Cardiac muscle cell (in vitro differentiated cells and primary cell): ENCODE measurements around the gene RHBDD3. TPM values are rescaled to one million over a fixed set of nuclear protein-coding genes. Genes with fewer than 3 reads are reported as not detected.
A peak's percentile ranks its signal among the peaks of the same experiment; 100 is the strongest.

ENCODE experiments used
- DNase-seq, 2 donors: peaks; one replicate each; pipeline versions ENCODE4 v3.0.0 to v3.0.0-alpha.2; 2010 to 2017; ENCODE audit warnings: low read depth in 1 of 2, low spot score in 1 of 2
- H3K27ac ChIP-seq: fragments of 200-600 bp; sonication (generic); 2 replicates; pipeline ENCODE4 v1.5.1; 2016
- H3K27me3 ChIP-seq: fragments of 200-600 bp; sonication (generic); 2 replicates; pipeline ENCODE4 v1.6.0; 2016; ENCODE audit warnings: control low read depth
- H3K36me3 ChIP-seq: fragments of 200-600 bp; sonication (generic); 2 replicates; pipeline ENCODE4 v1.5.1; 2016; ENCODE audit warnings: control low read depth
- H3K4me1 ChIP-seq: fragments of 200-600 bp; sonication (generic); 2 replicates; pipeline ENCODE4 v1.8.1; 2017; ENCODE audit warnings: low read depth, mild to moderate bottlenecking, mixed run types
- H3K4me3 ChIP-seq: fragments of 200-600 bp; sonication (generic); 2 replicates; pipeline ENCODE4 v1.5.1; 2016; ENCODE audit warnings: mild to moderate bottlenecking
- H3K9me3 ChIP-seq: fragments of 200-600 bp; sonication (generic); 2 replicates; pipeline ENCODE4 v1.5.1; 2017; ENCODE audit warnings: low read depth, mild to moderate bottlenecking, control low read depth
- polyA plus RNA-seq: library from polyadenylated mRNA; unstranded; fragments of >200 nt; fragmentation: Nextera tagmentation; extraction: Ambion mirVana; gene quantifications from 2 replicates; pipeline ENCODE4 v1.2.1, GENCODE V29; 2016
- total RNA-seq: library from RNA; depleted of rRNA; stranded (reverse); fragments of >200 nt; gene quantifications from 2 replicates; pipeline ENCODE4 v1.2.3, GENCODE V29; 2016
- TF ChIP-seq, protein P1 (sequence below): IDR thresholded peaks from 2 replicates; pipeline ENCODE4 v1.5.1; 2012; ENCODE audit warnings: low read depth, mild to moderate bottlenecking, low read length

The RHBDD3 gene
- total and polyA plus RNA-seq, 2 experiments from 2014 or later: 80.4 to 88.6 TPM

DNA sequence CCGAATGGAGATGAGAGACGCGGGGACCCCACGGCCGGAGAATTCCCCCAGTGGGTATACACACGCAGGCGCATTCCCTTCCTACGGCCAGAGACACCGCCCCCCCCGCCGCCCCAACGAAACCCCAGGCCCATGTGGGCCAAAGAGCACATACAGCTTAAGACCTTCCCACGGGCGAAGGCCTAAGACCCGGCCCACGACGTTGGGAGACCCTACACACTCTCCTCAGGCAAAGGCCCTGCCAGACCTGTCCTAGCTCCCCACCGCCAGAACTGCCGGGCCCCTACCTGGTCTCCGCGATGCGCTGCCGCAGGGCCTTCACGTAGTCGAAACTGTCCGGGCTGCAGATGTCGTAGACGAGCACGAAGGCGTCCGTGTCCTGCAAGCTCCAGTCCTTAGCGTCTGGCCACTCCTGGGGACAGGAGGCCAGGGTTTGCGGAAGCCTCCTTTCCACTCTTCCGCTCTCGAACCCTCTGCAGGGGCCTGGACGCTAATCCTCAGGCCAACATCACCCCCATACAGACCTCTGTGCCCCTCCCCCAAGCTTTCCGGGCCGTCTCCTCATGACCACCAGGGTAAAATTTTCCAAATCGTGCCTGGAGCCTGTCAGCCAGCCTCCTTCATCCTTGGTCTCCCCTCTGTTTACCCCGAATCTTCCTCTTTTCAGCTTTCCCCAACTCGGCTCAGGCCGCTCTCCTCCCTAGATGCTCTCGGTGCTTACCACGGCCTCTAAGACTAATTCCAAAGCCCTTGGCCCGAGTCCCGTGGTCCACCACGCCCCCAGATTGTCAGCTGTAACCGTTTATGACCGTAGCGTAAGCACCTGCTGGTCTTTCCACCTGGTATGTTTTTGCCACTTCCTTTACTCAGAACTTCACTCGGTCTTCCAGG, 46.0 kb upstream of the RHBDD3 start:
- no peaks in the 10 kb centered on the region for H3K36me3 ChIP-seq
- no peak overlapping the region for H3K4me3 ChIP-seq
- TF ChIP-seq, protein P1, sequence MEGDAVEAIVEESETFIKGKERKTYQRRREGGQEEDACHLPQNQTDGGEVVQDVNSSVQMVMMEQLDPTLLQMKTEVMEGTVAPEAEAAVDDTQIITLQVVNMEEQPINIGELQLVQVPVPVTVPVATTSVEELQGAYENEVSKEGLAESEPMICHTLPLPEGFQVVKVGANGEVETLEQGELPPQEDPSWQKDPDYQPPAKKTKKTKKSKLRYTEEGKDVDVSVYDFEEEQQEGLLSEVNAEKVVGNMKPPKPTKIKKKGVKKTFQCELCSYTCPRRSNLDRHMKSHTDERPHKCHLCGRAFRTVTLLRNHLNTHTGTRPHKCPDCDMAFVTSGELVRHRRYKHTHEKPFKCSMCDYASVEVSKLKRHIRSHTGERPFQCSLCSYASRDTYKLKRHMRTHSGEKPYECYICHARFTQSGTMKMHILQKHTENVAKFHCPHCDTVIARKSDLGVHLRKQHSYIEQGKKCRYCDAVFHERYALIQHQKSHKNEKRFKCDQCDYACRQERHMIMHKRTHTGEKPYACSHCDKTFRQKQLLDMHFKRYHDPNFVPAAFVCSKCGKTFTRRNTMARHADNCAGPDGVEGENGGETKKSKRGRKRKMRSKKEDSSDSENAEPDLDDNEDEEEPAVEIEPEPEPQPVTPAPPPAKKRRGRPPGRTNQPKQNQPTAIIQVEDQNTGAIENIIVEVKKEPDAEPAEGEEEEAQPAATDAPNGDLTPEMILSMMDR: no peak
- H3K27me3 ChIP-seq: peaks cover 35% of the 10 kb centered on the region
- DNase-seq: no peak
- H3K4me1 ChIP-seq: peaks cover 7% of the 10 kb centered on the region
- no peak overlapping the region for H3K27ac ChIP-seq
- no peaks in the 10 kb centered on the region for H3K9me3 ChIP-seq

DNA sequence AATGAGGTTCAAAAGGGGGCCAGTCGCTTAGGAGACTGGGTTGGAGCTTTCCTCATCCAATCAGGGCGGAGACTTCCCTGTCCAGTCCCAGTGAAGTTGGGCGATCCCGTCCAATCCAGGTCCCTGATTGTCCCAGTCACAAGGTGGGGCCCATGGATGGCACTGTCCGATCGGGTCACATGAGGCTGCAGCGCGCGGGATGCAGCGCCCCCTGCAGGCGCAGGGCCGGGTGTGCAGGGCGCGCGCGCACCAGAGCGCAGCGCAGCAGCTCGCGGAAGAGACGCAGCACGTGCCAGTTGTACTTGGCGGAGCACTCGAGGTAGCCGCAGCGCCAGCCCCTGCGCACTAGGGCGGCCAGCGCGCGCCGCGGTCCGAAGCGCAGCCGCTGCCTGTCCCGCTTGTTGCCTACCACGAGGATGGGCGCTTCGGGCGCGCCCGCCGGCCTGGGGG, 45.4 kb upstream of the RHBDD3 start:
- peak in 1 of 2 donors; percentile 65 for DNase-seq
- H3K4me3 ChIP-seq: no peak overlapping the region
- H3K9me3 ChIP-seq: no peaks in the 10 kb centered on the region
- peaks cover 13% of the 10 kb centered on the region for H3K4me1 ChIP-seq
- no peak overlapping the region for H3K27ac ChIP-seq
- H3K27me3 ChIP-seq: peaks cover 35% of the 10 kb centered on the region
- H3K36me3 ChIP-seq: no peaks in the 10 kb centered on the region
- TF ChIP-seq, protein P1: peak; percentile 75

DNA sequence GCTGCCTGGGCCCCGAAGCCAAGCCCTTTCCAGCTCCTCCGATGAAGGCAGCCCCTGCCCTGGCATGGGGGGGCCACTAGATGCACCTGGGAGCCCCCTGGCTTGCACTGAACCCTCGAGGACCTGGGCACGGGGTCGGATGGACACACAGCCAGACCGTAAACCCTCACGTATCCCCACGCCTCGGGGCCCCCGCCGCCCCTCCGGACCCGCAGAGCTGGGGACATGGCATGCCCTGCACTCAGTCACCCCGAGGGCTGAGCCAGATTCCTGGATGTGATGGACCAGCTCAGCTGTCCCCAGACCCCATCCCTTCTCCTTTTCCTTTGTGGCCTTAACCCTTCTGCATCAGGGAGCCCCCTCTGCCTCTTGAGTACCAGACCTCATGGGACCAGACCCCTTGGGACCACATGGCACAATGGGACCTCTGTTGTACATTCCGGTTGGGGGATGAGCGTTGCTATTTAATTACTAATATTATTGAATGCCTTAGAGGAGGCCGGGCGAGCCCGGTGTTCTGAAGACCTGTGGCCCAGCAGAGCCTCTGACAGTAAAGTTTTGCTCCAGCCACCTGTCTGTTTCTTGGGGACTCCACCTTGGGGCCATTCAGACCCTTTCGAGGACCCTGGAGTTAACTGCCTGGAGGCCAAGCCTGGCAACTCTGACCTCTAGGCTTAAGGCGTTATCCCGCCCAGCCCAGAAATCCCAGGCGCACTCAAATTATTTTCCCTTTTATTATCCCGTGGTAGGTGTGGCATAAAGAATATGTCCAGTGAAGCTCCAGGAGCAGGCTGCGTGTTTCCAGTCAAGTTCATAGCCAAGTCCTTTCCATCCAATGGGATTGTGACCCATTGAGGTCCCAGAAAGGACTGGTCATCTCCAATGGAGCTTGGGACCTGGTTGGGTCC, 44.7 kb upstream of the RHBDD3 start:
- H3K9me3 ChIP-seq: no peaks in the 10 kb centered on the region
- H3K27ac ChIP-seq: no peak overlapping the region
- no peak for DNase-seq
- no peaks in the 10 kb centered on the region for H3K36me3 ChIP-seq
- no peak overlapping the region for H3K4me3 ChIP-seq
- TF ChIP-seq, protein P1: no peak
- peaks cover 35% of the 10 kb centered on the region for H3K27me3 ChIP-seq
- H3K4me1 ChIP-seq: peaks cover 13% of the 10 kb centered on the region

DNA sequence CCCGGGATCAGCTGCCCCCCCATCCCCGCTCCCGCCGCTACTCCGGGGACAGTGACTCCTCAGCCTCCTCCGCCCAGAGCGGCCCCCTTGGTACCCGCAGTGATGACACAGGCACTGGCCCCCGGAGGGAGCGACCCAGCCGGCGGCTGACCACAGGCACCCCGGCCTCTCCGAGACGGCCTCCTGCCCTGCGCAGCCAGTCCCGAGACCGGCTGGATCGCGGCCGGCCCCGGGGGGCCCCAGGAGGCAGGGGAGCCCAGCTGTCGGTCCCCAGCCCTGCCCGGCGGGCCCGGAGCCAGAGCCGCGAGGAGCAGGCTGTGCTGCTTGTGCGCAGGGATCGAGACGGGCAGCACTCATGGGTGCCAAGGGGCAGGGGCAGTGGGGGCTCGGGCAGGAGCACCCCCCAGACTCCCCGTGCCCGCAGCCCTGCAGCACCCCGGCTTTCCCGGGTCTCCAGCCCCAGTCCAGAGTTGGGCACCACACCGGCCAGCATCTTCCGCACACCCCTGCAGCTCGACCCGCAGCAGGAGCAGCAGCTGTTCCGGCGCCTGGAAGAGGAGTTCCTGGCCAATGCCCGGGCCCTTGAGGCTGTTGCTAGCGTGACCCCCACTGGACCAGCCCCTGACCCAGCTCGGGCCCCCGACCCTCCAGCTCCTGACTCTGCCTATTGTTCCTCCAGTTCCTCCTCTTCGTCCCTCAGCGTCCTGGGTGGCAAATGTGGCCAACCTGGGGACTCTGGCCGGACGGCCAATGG, 43.9 kb upstream of the RHBDD3 start:
- Histone ChIP-seq H3K9me3 (no peaks in the 10 kb centered on the region), H3K4me1 (peaks cover 13% of the 10 kb centered on the region), H3K36me3 (no peaks in the 10 kb centered on the region), H3K27me3 (peaks cover 35% of the 10 kb centered on the region), H3K27ac (no peak overlapping the region), H3K4me3 (no peak overlapping the region)
- TF ChIP-seq, protein P1: no peak
- DNase-seq: peak in 1 of 2 donors; percentile 24

DNA sequence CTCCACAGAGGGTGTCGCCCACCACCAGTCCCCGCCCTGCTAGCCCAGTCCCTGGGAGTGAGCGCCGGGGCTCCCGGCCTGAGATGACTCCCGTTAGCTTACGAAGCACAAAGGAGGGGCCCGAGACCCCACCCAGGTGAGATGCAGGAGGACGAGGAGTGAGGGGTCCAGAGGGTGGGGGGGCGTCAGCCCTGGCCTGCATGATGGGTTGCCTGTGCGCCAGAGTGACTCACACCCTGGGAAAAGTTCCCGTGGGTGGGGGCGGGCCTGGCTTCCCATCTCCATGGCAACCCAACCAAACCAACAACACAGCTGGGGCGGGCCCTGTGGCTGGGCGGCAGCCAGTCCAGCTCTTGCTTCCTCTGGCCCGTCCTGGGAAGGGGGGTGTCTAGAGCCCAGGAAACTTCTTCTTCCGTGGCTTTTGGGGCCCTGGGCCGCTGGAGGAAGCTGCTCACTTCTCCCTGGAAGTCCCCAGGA, 43.1 kb upstream of the RHBDD3 start:
- no peak overlapping the region for H3K27ac ChIP-seq
- peaks cover 29% of the 10 kb centered on the region for H3K27me3 ChIP-seq
- no peaks in the 10 kb centered on the region for H3K36me3 ChIP-seq
- DNase-seq: peak in 1 of 2 donors; percentile 98
- H3K4me1 ChIP-seq: peaks cover 13% of the 10 kb centered on the region
- H3K9me3 ChIP-seq: no peaks in the 10 kb centered on the region
- no peak overlapping the region for H3K4me3 ChIP-seq
- TF ChIP-seq, protein P1: no peak
